MCF 10A (cell line): ENCODE results near the gene KCNAB3. TPM values are rescaled to one million over a fixed set of nuclear protein-coding genes. Genes with fewer than 3 reads are reported as not detected.
"Not testable (repeated sequence)": the region's sequence is repeated elsewhere in the genome, so short reads cannot be mapped to it uniquely, and the experiment has no call there.

Source experiments
- BruUV-seq: library from RNA; stranded (reverse); fragments of 400-500 nt; replicated peaks from 2 replicates; lab custom pipeline; 2021; lab: Mats Ljungman, UMichigan
- CTCF ChIA-PET: fragments of 300-600 bp; sonication (Branson Sonifier 250); formaldehyde crosslinking; extraction: SDS; loops from one replicate; lab custom pipeline; 2021; ENCODE audit warnings: antibody characterized with exemption, inconsistent platforms; lab: Yijun Ruan, JAX
- POLR2A ChIA-PET: fragments of 300-600, 350-650 bp; sonication (Branson Sonifier 250); formaldehyde crosslinking; extraction: SDS; loops from one replicate; lab custom pipeline; 2020; ENCODE audit warnings: antibody characterized with exemption, inconsistent platforms; lab: Yijun Ruan, JAX
- DNase-seq: peaks from one replicate; pipeline ENCODE4 v3.0.0-alpha.2; 2018; ENCODE audit not compliant: unreplicated experiment
- H3K27ac Mint-ChIP-seq: one replicate; pipeline ENCODE4 v1.8.0; 2022; ENCODE audit warnings: mild to moderate bottlenecking, low read depth, mixed read lengths; ENCODE audit not compliant: unreplicated experiment
- H3K27me3 Mint-ChIP-seq: one replicate; pipeline ENCODE4 v1.8.0; 2022; ENCODE audit warnings: mixed read lengths; ENCODE audit not compliant: insufficient read depth, unreplicated experiment
- H3K36me3 Mint-ChIP-seq: one replicate; pipeline ENCODE4 v1.8.0; 2022; ENCODE audit warnings: mild to moderate bottlenecking, moderate library complexity, mixed read lengths; ENCODE audit not compliant: insufficient read depth, unreplicated experiment
- H3K4me1 Mint-ChIP-seq: one replicate; pipeline ENCODE4 v1.8.0; 2022; ENCODE audit warnings: mixed read lengths; ENCODE audit not compliant: insufficient read depth, unreplicated experiment
- H3K4me3 Mint-ChIP-seq: one replicate; pipeline ENCODE4 v1.8.0; 2022; ENCODE audit warnings: mild to moderate bottlenecking, moderate library complexity, mixed read lengths; ENCODE audit not compliant: unreplicated experiment
- H3K9me3 Mint-ChIP-seq: one replicate; pipeline ENCODE4 v1.8.0; 2022; ENCODE audit warnings: mixed read lengths; ENCODE audit not compliant: unreplicated experiment
- intact Hi-C: fragments of 100-400 bp; cut with micrococcal nuclease; formaldehyde crosslinking; loops from 2 replicates; pipeline ENCODE4 v1.14.1; 2022
- total RNA-seq: library from RNA; stranded (reverse); gene quantifications from 2 replicates; pipeline ENCODE4 v1.2.3, GENCODE V29; 2022
- TF ChIP-seq, protein P1 (sequence below): fragments of 200-600 bp; IDR thresholded peaks from one replicate; pipeline ENCODE4 v1.8.0; 2022; ENCODE audit warnings: antibody characterized with exemption, mild to moderate bottlenecking; ENCODE audit not compliant: unreplicated experiment

KCNAB3 gene
- total RNA-seq, 1 experiment from 2014 or later = 4.2 TPM

GRCh38 chr17:7955414-7956227, 26.0 kb upstream of the KCNAB3 start:
- ChIA-PET POLR2A (interaction anchor here (0.7 to 1.0 kb wide), 3 partner anchors 17 to 97 kb away, joined by 3 to 4 read pairs (median 3); no protein-coding TSS in a partner anchor), CTCF (interaction anchor here (0.8 kb wide), 1 partner anchor 98 kb away, joined by 3 read pairs; no protein-coding TSS in a partner anchor)
- H3K36me3 Mint-ChIP-seq = no peaks in the 10 kb centered on the region
- H3K9me3 Mint-ChIP-seq = no peaks in the 10 kb centered on the region
- no TSS peak for BruUV-seq
- DNase-seq = no peak
- H3K27me3 Mint-ChIP-seq = no peaks in the 10 kb centered on the region
- H3K4me1 Mint-ChIP-seq = peaks cover 6% of the 10 kb centered on the region
- H3K4me3 Mint-ChIP-seq = no peak overlapping the region
- TF ChIP-seq, protein P1, sequence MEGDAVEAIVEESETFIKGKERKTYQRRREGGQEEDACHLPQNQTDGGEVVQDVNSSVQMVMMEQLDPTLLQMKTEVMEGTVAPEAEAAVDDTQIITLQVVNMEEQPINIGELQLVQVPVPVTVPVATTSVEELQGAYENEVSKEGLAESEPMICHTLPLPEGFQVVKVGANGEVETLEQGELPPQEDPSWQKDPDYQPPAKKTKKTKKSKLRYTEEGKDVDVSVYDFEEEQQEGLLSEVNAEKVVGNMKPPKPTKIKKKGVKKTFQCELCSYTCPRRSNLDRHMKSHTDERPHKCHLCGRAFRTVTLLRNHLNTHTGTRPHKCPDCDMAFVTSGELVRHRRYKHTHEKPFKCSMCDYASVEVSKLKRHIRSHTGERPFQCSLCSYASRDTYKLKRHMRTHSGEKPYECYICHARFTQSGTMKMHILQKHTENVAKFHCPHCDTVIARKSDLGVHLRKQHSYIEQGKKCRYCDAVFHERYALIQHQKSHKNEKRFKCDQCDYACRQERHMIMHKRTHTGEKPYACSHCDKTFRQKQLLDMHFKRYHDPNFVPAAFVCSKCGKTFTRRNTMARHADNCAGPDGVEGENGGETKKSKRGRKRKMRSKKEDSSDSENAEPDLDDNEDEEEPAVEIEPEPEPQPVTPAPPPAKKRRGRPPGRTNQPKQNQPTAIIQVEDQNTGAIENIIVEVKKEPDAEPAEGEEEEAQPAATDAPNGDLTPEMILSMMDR = no peak
- no peak overlapping the region for H3K27ac Mint-ChIP-seq
- intact Hi-C loops = no loop called here

- H3K27me3 Mint-ChIP-seq, H3K27ac Mint-ChIP-seq, H3K9me3 Mint-ChIP-seq, DNase-seq, H3K4me1 Mint-ChIP-seq, H3K4me3 Mint-ChIP-seq, intact Hi-C loops, BruUV-seq: not testable (repeated sequence)
- CTCF ChIA-PET = interaction anchor here (0.6 to 0.8 kb wide), 5 partner anchors 10 to 1764 kb away, joined by 3 read pairs; no protein-coding TSS in a partner anchor
- peaks cover 17% of the 10 kb centered on the region for H3K36me3 Mint-ChIP-seq
- POLR2A ChIA-PET = interaction anchor here (1.3 kb wide), 1 partner anchor 21 kb away, joined by 6 read pairs; no protein-coding TSS in a partner anchor
These were observed 23.6 kb upstream of the KCNAB3 start for GRCh38 chr17:7953266-7953665.

GRCh38 chr17:7951143-7951792, 21.6 kb upstream of the KCNAB3 start:
- no peak for DNase-seq
- Mint-ChIP-seq H3K4me3 (no peak overlapping the region), H3K27ac (no peak overlapping the region), H3K36me3 (peaks cover 32% of the 10 kb centered on the region), H3K4me1 (no peaks in the 10 kb centered on the region), H3K27me3 (no peaks in the 10 kb centered on the region), H3K9me3 (no peaks in the 10 kb centered on the region)
- TF ChIP-seq, protein P1 = no peak
- no TSS peak for BruUV-seq
- POLR2A ChIA-PET = no interaction called here
- intact Hi-C loops = no loop called here
- CTCF ChIA-PET = no interaction called here

DNA sequence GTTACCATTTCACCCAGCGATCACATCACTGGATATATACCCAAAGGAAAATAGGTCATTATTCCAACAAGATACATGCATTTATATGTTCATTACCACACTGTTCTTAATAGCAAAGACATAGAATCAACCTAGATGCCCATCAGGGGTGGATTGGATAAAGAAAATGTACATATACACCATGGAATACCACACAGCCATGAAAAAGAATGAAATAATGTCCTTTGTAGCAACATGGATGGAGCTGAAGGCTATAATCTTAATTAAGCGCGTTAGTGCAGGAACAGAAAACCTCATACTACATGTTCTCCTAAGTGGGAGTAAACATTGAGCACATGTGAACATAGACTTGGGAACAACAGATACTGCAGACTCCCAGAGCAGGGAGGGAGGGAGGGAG, 20.9 kb upstream of the KCNAB3 start:
- intact Hi-C loops = no loop called here
- no TSS peak for BruUV-seq
- ChIA-PET POLR2A (no interaction called here), CTCF (interaction anchor here (0.6 kb wide), 1 partner anchor 184 kb away, joined by 4 read pairs; no protein-coding TSS in a partner anchor)
- no peak for DNase-seq
- peaks cover 38% of the 10 kb centered on the region for H3K36me3 Mint-ChIP-seq
- TF ChIP-seq, protein P1 = no peak
- no peak overlapping the region for H3K27ac Mint-ChIP-seq
- no peaks in the 10 kb centered on the region for H3K27me3 Mint-ChIP-seq
- no peak overlapping the region for H3K4me3 Mint-ChIP-seq
- no peaks in the 10 kb centered on the region for H3K4me1 Mint-ChIP-seq
- H3K9me3 Mint-ChIP-seq = no peaks in the 10 kb centered on the region
